ENCODE measurements around the gene TPK1.

Gene TPK1

GRCh38 chr7:144665689-144666381, 170.0 kb downstream of the TPK1 start:
- Histone ChIP-seq H3K4me3 (ENCODE audit: low read depth, low read length) (no peak overlapping the region), H3K27ac (ENCODE audit: extremely low read depth, low read depth, low read length) (no peak overlapping the region), H3K36me3 (ENCODE audit: control insufficient read depth in 2 of 2, insufficient read depth in 1 of 2, low read length in 2 of 2) (no peaks in the 10 kb centered on the region), H3K9me3 (ENCODE audit: control insufficient read depth, insufficient read depth, low read depth, low read length) (no peaks in the 10 kb centered on the region), H3K4me1 (ENCODE audit: control insufficient read depth, insufficient read depth, low read length) (no peaks in the 10 kb centered on the region)
- ChIA-PET CTCF (no interaction called here), POLR2A (no interaction called here)
- TF ChIP-seq ZSCAN16 (tag by site-specific recombination; IDR thresholded peaks at IDR 0.05) (no peak), ZNF544 (tag by site-specific recombination; IDR thresholded peaks at IDR 0.05) (no peak), ZNF660 (tag by site-specific recombination; IDR thresholded peaks at IDR 0.05) (no peak), ATF2 (tag by site-specific recombination; IDR thresholded peaks at IDR 0.05; ENCODE audit: low read depth) (no peak), ZBTB11 (tag by site-specific recombination; conservative IDR thresholded peaks at IDR 0.05; ENCODE audit: low read depth) (no peak), FEZF1 (tag by site-specific recombination; IDR thresholded peaks at IDR 0.05) (no peak), ZNF350 (tag by site-specific recombination; IDR thresholded peaks at IDR 0.05) (no peak), PRDM6 (tag by site-specific recombination; IDR thresholded peaks at IDR 0.05) (no peak), SP2 (tag by site-specific recombination; IDR thresholded peaks at IDR 0.05) (no peak), ZIC2 (tag by site-specific recombination; IDR thresholded peaks at IDR 0.05) (no peak), ZNF280C (tag by site-specific recombination; IDR thresholded peaks at IDR 0.05) (no peak), ZNF37A (tag by site-specific recombination; IDR thresholded peaks at IDR 0.05) (no peak), ZNF16 (tag by site-specific recombination; IDR thresholded peaks at IDR 0.05; ENCODE audit: low read depth) (no peak), ZNF473 (tag by site-specific recombination; IDR thresholded peaks at IDR 0.05) (no peak), ZNF645 (tag by site-specific recombination; IDR thresholded peaks at IDR 0.05) (no peak), MZF1 (tag by site-specific recombination; IDR thresholded peaks at IDR 0.05; ENCODE audit: borderline replicate concordance) (no peak), RBAK (tag by site-specific recombination; IDR thresholded peaks at IDR 0.05) (no peak)

All from HEK293 (cell line).